CD4-positive, alpha-beta T cell treated with Interleukin-21 for 1 hour (primary cell): Measurements from ENCODE around the gene ERICH4.
"Not testable (repeated sequence)": the region's sequence is repeated elsewhere in the genome, so short reads cannot be mapped to it uniquely, and the experiment has no call there.

Experiments used
- DNase-seq: peaks from one replicate; pipeline ENCODE4 v3.0.0-alpha.2; 2020

The ERICH4 gene

GRCh38 chr19:41442473-41443355, at the start of gene ERICH4:
Gene ERICH4 (plus strand): TSS chr19:41443156. CDS start chr19:41443170, 14 bp downstream.
- no peak for DNase-seq

- no peak for DNase-seq
These were observed 47.6 kb upstream of the ERICH4 start for GRCh38 chr19:41395355-41395754.

GRCh38 chr19:41397086-41398049, 45.6 kb upstream of the ERICH4 start, which contains the start of the genes BCKDHA and EXOSC5:
Gene BCKDHA (plus strand): TSS chr19:41397818. CDS start chr19:41397828, 10 bp downstream.
Gene EXOSC5 (minus strand): TSS chr19:41397359. CDS start chr19:41397328, 31 bp downstream.
- DNase-seq, result peak; percentile 100

- DNase-seq, result no peak
These were observed 44.9 kb upstream of the ERICH4 start for GRCh38 chr19:41398050-41398418.

- DNase-seq, result no peak
These were observed 44.4 kb upstream of the ERICH4 start for GRCh38 chr19:41398598-41398997.

GRCh38 chr19:41399091-41399490, 43.9 kb upstream of the ERICH4 start:
- no peak for DNase-seq

GRCh38 chr19:41399525-41399924, 43.4 kb upstream of the ERICH4 start:
- DNase-seq, result no peak

- no peak for DNase-seq
These were observed 41.5 kb upstream of the ERICH4 start for GRCh38 chr19:41401483-41401882.

GRCh38 chr19:41402010-41402409, 40.9 kb upstream of the ERICH4 start:
- DNase-seq, result no peak

- DNase-seq, result no peak
These were observed 39.6 kb upstream of the ERICH4 start for GRCh38 chr19:41403181-41403970.

- DNase-seq, result no peak
These were observed 37.2 kb upstream of the ERICH4 start for GRCh38 chr19:41405776-41406175.

GRCh38 chr19:41407271-41407670, 35.7 kb upstream of the ERICH4 start:
- DNase-seq, result no peak

- DNase-seq, result no peak
These were observed 34.7 kb upstream of the ERICH4 start for GRCh38 chr19:41408256-41408655.

- DNase-seq, result not testable (repeated sequence)
These were observed 34.1 kb upstream of the ERICH4 start for GRCh38 chr19:41408846-41409245.

GRCh38 chr19:41409288-41409687, 33.7 kb upstream of the ERICH4 start:
- no peak for DNase-seq

GRCh38 chr19:41410336-41411054, 32.5 kb upstream of the ERICH4 start:
- DNase-seq, result no peak

- DNase-seq, result no peak
These were observed 31.6 kb upstream of the ERICH4 start for GRCh38 chr19:41411100-41411967.

- no peak for DNase-seq
These were observed 31.0 kb upstream of the ERICH4 start for GRCh38 chr19:41411968-41412265.

GRCh38 chr19:41412953-41413352, 30.0 kb upstream of the ERICH4 start:
- DNase-seq, result no peak

- no peak for DNase-seq
These were observed 29.0 kb upstream of the ERICH4 start for GRCh38 chr19:41413947-41414346.

- DNase-seq, result no peak
These were observed 28.5 kb upstream of the ERICH4 start for GRCh38 chr19:41414461-41414860.
